ENCODE data around the gene RFWD3.

The RFWD3 gene

GRCh38 chr16:74650966-74651567 lies 15.6 kb downstream of the RFWD3 start:
- Histone ChIP-seq H2AFZ (no peak overlapping the region), H3K27me3 (ENCODE audit: control insufficient read depth, insufficient read depth, low read length) (no peaks in the 10 kb centered on the region), H3K27ac (no peak overlapping the region), H3K4me3 (ENCODE audit: low read depth, low read length) (no peak overlapping the region), H3K4me1 (peaks cover 6% of the 10 kb centered on the region), H3K4me2 (ENCODE audit: low read length) (no peak overlapping the region), H3K79me2 (peaks cover 15% of the 10 kb centered on the region), H3K9me3 (ENCODE audit: control insufficient read depth, low read length) (no peaks in the 10 kb centered on the region), H3K36me3 (ENCODE audit: control insufficient read depth, insufficient read depth, low read length) (no peaks in the 10 kb centered on the region), H3K9ac (no peak overlapping the region)
- TF ChIP-seq, protein P1, sequence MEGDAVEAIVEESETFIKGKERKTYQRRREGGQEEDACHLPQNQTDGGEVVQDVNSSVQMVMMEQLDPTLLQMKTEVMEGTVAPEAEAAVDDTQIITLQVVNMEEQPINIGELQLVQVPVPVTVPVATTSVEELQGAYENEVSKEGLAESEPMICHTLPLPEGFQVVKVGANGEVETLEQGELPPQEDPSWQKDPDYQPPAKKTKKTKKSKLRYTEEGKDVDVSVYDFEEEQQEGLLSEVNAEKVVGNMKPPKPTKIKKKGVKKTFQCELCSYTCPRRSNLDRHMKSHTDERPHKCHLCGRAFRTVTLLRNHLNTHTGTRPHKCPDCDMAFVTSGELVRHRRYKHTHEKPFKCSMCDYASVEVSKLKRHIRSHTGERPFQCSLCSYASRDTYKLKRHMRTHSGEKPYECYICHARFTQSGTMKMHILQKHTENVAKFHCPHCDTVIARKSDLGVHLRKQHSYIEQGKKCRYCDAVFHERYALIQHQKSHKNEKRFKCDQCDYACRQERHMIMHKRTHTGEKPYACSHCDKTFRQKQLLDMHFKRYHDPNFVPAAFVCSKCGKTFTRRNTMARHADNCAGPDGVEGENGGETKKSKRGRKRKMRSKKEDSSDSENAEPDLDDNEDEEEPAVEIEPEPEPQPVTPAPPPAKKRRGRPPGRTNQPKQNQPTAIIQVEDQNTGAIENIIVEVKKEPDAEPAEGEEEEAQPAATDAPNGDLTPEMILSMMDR (IDR thresholded peaks at IDR 0.05), result peak; percentile 27

DNA sequence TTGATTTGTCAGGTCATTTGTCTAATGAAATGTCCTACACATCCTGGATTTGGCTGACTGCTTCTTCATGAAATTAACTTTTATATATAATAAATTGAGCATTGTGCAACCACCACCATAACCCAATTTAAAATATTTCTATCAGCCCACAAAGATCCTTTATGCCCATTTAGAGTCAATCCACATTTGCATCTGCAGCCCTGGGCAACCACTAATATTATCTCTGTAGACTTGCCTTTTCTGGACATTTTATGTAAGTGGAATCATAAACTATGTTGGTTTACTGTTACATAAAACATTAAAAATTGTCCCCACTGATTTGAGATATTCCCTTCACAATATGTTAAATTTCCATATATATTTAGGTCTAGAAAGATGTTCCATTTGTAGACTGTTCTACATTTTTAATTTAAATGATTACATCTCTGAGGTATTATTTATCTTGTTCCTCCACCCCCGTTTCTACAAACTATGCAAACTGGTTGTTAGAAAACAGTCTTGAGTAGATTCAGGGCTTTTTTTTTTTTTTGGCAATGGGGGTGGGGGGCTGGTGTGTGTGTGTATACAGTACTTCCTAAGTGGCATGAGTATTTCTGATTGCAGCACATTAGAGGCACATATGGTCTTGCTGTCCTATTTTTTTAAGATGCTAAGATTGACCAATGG lies 16.7 kb downstream of the RFWD3 start:
- Histone ChIP-seq H3K9me3 (ENCODE audit: control insufficient read depth, low read length) (no peaks in the 10 kb centered on the region), H3K9ac (no peak overlapping the region), H3K4me1 (peaks cover 6% of the 10 kb centered on the region), H3K36me3 (ENCODE audit: control insufficient read depth, insufficient read depth, low read length) (no peaks in the 10 kb centered on the region), H3K4me2 (ENCODE audit: low read length) (no peak overlapping the region), H3K4me3 (ENCODE audit: low read depth, low read length) (no peak overlapping the region), H2AFZ (no peak overlapping the region), H3K27ac (no peak overlapping the region), H3K27me3 (ENCODE audit: control insufficient read depth, insufficient read depth, low read length) (no peaks in the 10 kb centered on the region), H3K79me2 (peaks cover 15% of the 10 kb centered on the region)
- TF ChIP-seq, protein P1 (IDR thresholded peaks at IDR 0.05), result no peak

GRCh38 chr16:74641969-74642368 lies 24.7 kb downstream of the RFWD3 start:
- Histone ChIP-seq H2AFZ (no peak overlapping the region), H3K9me3 (ENCODE audit: control insufficient read depth, low read length) (no peaks in the 10 kb centered on the region), H3K27ac (no peak overlapping the region), H3K36me3 (ENCODE audit: control insufficient read depth, insufficient read depth, low read length) (no peaks in the 10 kb centered on the region), H3K9ac (no peak overlapping the region), H3K27me3 (ENCODE audit: control insufficient read depth, insufficient read depth, low read length) (no peaks in the 10 kb centered on the region), H3K4me1 (no peaks in the 10 kb centered on the region), H3K4me2 (ENCODE audit: low read length) (no peak overlapping the region), H3K79me2 (peaks cover 2% of the 10 kb centered on the region), H3K4me3 (ENCODE audit: low read depth, low read length) (no peak overlapping the region)
- TF ChIP-seq, protein P1 (IDR thresholded peaks at IDR 0.05), result no peak

- TF ChIP-seq, protein P1 (IDR thresholded peaks at IDR 0.05), result no peak
- H3K9ac ChIP-seq, result no peak overlapping the region
- H3K4me1 ChIP-seq, result no peaks in the 10 kb centered on the region
- H3K4me2 ChIP-seq (ENCODE audit: low read length), result no peak overlapping the region
- no peaks in the 10 kb centered on the region for H3K36me3 ChIP-seq (ENCODE audit: control insufficient read depth, insufficient read depth, low read length)
- H2AFZ ChIP-seq, result no peak overlapping the region
- no peak overlapping the region for H3K27ac ChIP-seq
- no peak overlapping the region for H3K4me3 ChIP-seq (ENCODE audit: low read depth, low read length)
- no peaks in the 10 kb centered on the region for H3K79me2 ChIP-seq
- no peaks in the 10 kb centered on the region for H3K9me3 ChIP-seq (ENCODE audit: control insufficient read depth, low read length)
- H3K27me3 ChIP-seq (ENCODE audit: control insufficient read depth, insufficient read depth, low read length), result no peaks in the 10 kb centered on the region
These were observed 28.8 kb downstream of the RFWD3 start for GRCh38 chr16:74637742-74638453.
